Neuron (in vitro differentiated cells): ENCODE data around the gene CREB3.

Source experiments
- H2AFZ ChIP-seq: one replicate; pipeline ENCODE4 v1.6.1; 2013; ENCODE audit warnings: low read depth, mild to moderate bottlenecking, inconsistent platforms, low read length, moderate library complexity
- H3K27me3 ChIP-seq: one replicate; pipeline ENCODE4 v1.6.1; 2013; ENCODE audit warnings: low read length; ENCODE audit not compliant: insufficient read depth
- H3K36me3 ChIP-seq: one replicate; pipeline ENCODE4 v1.6.1; 2013; ENCODE audit warnings: low read length; ENCODE audit not compliant: insufficient read depth
- H3K4me1 ChIP-seq: one replicate; pipeline ENCODE4 v1.6.1; 2013; ENCODE audit warnings: low read length; ENCODE audit not compliant: insufficient read depth
- H3K4me3 ChIP-seq: 2 replicates; pipeline ENCODE4 v1.5.1; 2013; ENCODE audit warnings: mild to moderate bottlenecking, low read length, moderate library complexity
- H3K9me3 ChIP-seq: one replicate; pipeline ENCODE4 v1.6.1; 2013; ENCODE audit warnings: low read length

The CREB3 gene

DNA sequence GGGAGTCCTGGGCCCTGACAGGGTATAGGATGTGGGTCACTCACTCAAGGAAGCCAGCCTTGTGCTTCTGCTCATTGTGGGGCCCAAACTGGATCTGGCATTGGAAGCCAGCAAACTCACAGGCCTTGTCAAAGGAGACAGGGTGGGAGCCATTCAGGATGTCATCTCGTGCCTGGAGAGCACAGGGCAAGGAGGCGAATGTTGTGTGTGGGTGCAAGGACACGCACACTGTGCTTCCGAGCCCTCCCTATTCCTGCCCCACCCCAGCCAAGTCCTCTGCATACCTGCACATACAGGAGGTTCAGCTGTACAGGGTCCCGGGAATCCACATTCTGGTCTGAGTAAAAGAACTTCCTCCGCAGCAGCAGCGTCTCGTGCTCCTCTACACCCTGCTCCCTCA, 8.6 kb upstream of the CREB3 start:
- H3K36me3 ChIP-seq, result peaks cover 65% of the 10 kb centered on the region
- H3K4me1 ChIP-seq, result peaks cover 17% of the 10 kb centered on the region

GRCh38 chr9:35725362-35725761, 7.1 kb upstream of the CREB3 start:
- Histone ChIP-seq H3K9me3 (no peaks in the 10 kb centered on the region), H3K4me1 (peaks cover 31% of the 10 kb centered on the region), H2AFZ (no peak overlapping the region), H3K4me3 (no peak overlapping the region), H3K36me3 (peaks cover 51% of the 10 kb centered on the region), H3K27me3 (no peaks in the 10 kb centered on the region)

More for the DNA sequence above, 8.6 kb upstream of the CREB3 start:
- no peaks in the 10 kb centered on the region for H3K9me3 ChIP-seq
- H3K4me3 ChIP-seq, result no peak overlapping the region
- no peak overlapping the region for H2AFZ ChIP-seq
- H3K27me3 ChIP-seq, result no peaks in the 10 kb centered on the region

DNA sequence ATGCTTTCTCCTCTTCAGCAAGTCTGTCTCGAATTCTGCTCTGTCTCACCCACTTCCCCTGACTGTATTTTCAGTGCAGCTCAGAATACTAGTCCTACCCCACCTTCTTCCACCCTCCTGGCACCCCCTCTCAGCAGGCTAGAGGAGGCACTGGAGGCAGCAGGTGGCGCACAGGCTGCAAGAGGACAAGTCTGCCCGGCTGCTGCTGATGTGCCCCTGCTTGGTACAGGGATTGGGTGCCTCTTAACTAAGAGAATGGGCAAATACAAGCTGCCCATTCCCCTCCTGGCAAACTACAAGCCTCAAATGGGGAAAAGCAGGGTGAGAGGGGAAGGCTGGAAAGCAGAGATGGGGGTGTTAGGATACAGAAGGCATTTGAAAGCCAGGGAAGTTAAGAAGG, 5.5 kb upstream of the CREB3 start:
- H3K36me3 ChIP-seq, result peaks cover 37% of the 10 kb centered on the region
- no peak overlapping the region for H2AFZ ChIP-seq
- H3K4me1 ChIP-seq, result peaks cover 42% of the 10 kb centered on the region
- no peaks in the 10 kb centered on the region for H3K9me3 ChIP-seq
- H3K27me3 ChIP-seq, result no peaks in the 10 kb centered on the region
- H3K4me3 ChIP-seq, result no peak overlapping the region

DNA sequence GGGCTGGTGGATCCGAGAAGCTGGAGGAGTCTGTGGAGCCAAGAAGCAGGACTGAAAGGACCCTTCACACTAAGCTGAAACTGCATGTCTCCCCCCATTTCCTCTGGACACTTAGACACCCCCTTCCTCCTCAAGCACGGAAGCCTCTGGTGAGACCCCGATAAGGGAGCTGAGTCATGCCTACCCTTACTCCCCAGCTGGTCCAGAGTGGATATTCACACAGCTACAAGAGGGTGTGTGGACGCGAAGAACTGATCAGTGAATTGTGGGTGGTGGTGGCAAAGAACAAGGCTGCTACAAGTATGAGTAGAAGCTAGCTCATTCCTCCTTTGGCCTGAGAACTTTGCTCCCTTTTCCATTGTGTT, 4.8 kb upstream of the CREB3 start:
- peaks cover 42% of the 10 kb centered on the region for H3K4me1 ChIP-seq
- no peaks in the 10 kb centered on the region for H3K27me3 ChIP-seq
- H3K9me3 ChIP-seq, result no peaks in the 10 kb centered on the region
- H3K4me3 ChIP-seq, result no peak overlapping the region
- H2AFZ ChIP-seq, result no peak overlapping the region
- peaks cover 29% of the 10 kb centered on the region for H3K36me3 ChIP-seq

DNA sequence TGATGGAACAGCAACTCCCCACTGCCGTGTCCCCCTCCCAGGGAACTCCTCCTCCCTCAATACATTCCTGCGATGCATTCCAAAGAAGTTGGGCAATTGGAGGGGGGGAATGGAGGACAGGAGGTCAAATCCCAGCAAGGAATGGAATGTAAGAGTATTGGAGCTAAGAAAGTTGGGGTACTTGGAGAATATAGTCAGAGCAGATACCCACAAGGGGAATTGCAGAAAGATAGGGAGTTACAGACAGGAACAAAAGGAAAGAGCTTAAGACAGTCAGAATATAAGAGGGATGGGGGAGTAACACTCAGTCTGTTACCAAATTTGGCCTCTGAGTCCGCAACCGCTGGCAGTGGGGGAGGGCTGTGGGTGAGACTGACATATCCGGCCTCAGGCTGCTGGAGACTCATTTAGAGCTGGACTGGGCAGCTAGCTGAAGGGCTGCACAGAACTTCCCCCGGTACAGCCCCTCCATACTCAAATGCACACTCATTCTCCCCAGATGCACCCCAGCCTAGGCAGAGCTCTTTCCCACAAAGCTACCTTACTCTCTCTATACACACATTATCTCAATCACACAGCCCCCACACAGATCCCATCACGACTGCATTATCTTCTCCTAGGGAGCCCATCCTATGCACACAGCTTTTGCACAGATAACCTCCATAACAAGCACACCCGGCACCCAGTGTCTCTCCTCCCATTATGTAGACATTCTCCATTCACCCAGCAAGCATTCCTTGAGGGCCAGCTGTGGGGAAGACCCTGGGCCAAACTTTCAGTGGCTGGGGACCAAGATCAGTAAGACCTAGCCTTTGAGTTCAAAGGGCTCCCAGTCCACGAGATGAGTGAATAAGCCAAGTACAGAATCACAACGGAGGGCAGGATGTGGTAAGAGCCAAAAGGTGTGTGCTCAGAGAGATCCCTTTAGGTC, 4.2 kb upstream of the CREB3 start:
- peaks cover 47% of the 10 kb centered on the region for H3K4me1 ChIP-seq

GRCh38 chr9:35729101-35729500, 3.4 kb upstream of the CREB3 start:
- H3K27me3 ChIP-seq, result no peaks in the 10 kb centered on the region
- peaks cover 51% of the 10 kb centered on the region for H3K4me1 ChIP-seq
- peaks cover 19% of the 10 kb centered on the region for H3K36me3 ChIP-seq
- no peaks in the 10 kb centered on the region for H3K9me3 ChIP-seq
- no peak overlapping the region for H3K4me3 ChIP-seq
- H2AFZ ChIP-seq, result no peak overlapping the region

More for the DNA sequence above, 4.2 kb upstream of the CREB3 start:
- Histone ChIP-seq H2AFZ (no peak overlapping the region), H3K4me3 (peak overlapping the region; percentile 4), H3K36me3 (peaks cover 27% of the 10 kb centered on the region), H3K9me3 (no peaks in the 10 kb centered on the region), H3K27me3 (no peaks in the 10 kb centered on the region)

DNA sequence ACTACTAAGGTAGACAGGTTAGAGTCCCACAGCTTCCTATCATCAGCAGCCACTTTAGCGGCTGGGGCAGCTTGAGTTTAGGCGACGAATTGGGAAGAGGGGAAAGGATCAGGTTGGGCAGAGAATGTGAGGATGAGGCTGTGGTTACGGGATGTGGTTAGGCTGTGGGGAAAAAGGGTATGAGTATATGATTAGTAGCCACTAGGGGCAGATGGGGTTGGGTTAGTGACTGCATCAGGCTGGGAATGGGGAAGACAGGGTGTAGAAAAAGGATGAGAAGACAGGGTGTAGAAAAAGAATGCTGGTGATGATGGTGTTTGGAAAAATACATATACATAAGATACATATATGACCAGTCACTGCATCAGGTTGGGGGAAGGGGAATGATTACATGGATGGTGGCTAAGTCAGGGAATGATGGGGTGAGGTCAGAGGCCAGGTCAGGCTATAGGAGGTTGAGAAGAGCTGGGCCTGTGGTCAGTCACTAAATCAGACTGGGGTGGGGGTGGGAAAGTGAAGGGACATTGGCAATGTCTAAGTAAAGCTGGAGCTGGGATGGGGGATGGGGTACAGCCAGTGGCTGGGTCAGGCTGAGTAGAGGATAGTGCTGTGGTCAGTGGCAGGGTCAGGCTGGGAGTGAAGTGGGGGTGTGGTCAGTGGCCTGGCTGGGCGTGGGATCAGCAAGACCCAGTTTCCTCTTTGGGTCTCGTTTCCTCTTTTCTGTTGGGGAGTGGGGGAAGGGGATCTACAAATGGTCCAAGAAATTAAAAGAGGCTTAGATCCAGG, 2.6 kb upstream of the CREB3 start:
- Histone ChIP-seq H3K4me1 (peaks cover 51% of the 10 kb centered on the region), H3K4me3 (no peak overlapping the region), H3K27me3 (no peaks in the 10 kb centered on the region), H3K9me3 (no peaks in the 10 kb centered on the region), H2AFZ (no peak overlapping the region), H3K36me3 (peaks cover 12% of the 10 kb centered on the region)

GRCh38 chr9:35730486-35730854, 2.0 kb upstream of the CREB3 start:
- Histone ChIP-seq H3K4me3 (peak overlapping the region; percentile 78), H3K36me3 (peaks cover 12% of the 10 kb centered on the region), H3K4me1 (peaks cover 51% of the 10 kb centered on the region), H3K27me3 (no peaks in the 10 kb centered on the region), H2AFZ (no peak overlapping the region), H3K9me3 (no peaks in the 10 kb centered on the region)

DNA sequence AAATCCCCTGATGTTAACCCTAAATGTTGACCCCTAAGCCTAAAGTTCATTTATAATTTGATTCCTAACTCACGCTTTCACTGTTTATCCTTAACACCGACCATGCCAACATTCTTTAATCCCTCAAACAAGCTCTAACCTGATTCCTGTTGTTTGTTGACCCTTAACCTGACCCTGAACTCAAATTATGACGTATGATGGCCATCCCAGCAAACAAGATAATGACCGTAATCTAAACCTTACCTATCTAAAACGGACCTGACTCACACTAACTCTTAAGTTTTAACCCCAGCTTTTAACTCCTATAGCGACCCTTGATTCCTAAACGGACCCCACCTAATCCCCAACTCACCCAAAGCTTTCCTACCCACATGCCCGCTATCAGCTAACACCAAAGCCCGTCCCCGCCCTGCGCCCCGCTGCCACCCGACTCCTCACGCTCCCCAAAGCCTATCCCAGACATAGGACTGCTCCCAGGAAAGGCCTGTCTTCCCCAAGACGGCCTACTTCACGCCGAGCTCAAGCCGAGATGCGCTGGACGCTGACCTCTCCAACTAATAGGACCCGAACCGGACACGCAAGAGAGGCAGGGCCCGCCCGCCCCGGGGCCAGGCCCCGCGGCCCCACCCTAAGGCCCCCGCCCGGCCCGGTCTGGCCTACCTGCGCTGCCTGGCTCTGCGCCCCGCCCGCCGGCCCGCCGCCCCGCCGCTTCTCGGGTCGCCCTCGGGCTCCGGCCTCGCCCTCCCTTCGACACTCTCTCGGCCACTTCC, 866 bp upstream of the CREB3 start:
- Histone ChIP-seq H3K36me3 (peaks cover 17% of the 10 kb centered on the region), H2AFZ (peak overlapping the region; percentile 34), H3K27me3 (no peaks in the 10 kb centered on the region), H3K4me1 (peaks cover 51% of the 10 kb centered on the region), H3K9me3 (no peaks in the 10 kb centered on the region), H3K4me3 (peak overlapping the region; percentile 78)

DNA sequence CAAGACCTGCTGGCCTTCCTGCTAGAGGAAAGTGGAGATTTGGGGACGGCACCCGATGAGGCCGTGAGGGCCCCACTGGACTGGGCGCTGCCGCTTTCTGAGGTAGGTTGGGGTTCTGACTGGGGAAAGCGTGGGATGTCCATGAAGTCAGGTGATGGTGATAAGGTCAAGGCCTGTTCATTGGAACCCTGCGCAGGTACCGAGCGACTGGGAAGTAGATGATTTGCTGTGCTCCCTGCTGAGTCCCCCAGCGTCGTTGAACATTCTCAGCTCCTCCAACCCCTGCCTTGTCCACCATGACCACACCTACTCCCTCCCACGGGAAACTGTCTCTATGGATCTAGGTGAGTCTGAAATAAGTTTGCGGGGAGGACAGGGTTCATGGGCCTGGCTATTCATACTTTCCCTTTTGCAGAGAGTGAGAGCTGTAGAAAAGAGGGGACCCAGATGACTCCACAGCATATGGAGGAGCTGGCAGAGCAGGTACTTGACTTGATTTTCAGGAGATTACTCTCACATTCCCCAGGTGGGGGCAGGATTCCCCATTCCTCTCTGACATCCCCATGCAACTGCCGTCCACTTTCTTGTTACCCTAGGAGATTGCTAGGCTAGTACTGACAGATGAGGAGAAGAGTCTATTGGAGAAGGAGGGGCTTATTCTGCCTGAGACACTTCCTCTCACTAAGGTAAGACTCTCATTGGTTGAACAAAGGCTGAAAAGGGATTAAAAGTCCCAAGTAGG, 505 bp downstream of the CREB3 start:
- Histone ChIP-seq H3K4me1 (peaks cover 43% of the 10 kb centered on the region), H3K36me3 (peaks cover 27% of the 10 kb centered on the region), H3K4me3 (peak overlapping the region; percentile 78), H3K9me3 (no peaks in the 10 kb centered on the region), H2AFZ (peak overlapping the region; percentile 34), H3K27me3 (no peaks in the 10 kb centered on the region)

DNA sequence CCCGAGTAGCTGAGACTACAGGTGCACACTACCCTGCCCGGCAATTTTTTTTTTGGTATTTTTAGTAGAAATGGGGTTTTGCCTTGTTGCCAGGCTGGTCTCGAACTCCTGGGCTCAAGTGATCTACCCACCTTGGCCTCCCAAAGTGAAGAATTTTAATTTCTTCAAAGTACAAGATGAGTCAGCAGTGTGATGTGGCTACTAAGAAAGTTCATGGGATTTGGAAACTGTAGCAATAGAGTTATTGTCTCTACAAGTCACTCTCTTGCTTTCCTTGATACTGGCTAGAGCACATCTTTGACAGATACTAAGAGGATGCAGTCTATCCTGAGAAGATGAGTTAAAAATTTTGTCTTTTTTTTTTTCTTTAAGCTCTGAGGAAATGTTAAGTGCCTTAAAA, 1.6 kb downstream of the CREB3 start:
- Histone ChIP-seq H3K36me3 (peaks cover 39% of the 10 kb centered on the region), H3K27me3 (no peaks in the 10 kb centered on the region), H3K4me1 (peaks cover 32% of the 10 kb centered on the region), H2AFZ (no peak overlapping the region), H3K9me3 (no peaks in the 10 kb centered on the region), H3K4me3 (no peak overlapping the region)

GRCh38 chr9:35736201-35736633, 3.8 kb downstream of the CREB3 start:
- peaks cover 59% of the 10 kb centered on the region for H3K36me3 ChIP-seq
- H3K4me3 ChIP-seq, result no peak overlapping the region
- H3K27me3 ChIP-seq, result no peaks in the 10 kb centered on the region
- peaks cover 11% of the 10 kb centered on the region for H3K4me1 ChIP-seq
- no peaks in the 10 kb centered on the region for H3K9me3 ChIP-seq
- H2AFZ ChIP-seq, result no peak overlapping the region
